ENCODE measurements around the gene PRSS35.

- TF ChIP-seq POLR2A (IDR thresholded peaks at IDR 0.05) (no peak), CTCF (IDR thresholded peaks at IDR 0.05) (no peak), EP300 (IDR thresholded peaks at IDR 0.05) (no peak)
These were observed 32.9 kb upstream of the PRSS35 start for GRCh38 chr6:83479389-83479788.
